Putamen (tissue), 1 donor: ENCODE results near the gene FAM98A.
A peak's percentile ranks its signal among the peaks of the same experiment; 100 is the strongest.

Experiments used
- DNase-seq: peaks from one replicate; pipeline ENCODE4 v3.0.0-alpha.2; 2016; ENCODE audit warnings: low spot score

Gene FAM98A

GRCh38 chr2:33597026-33597425 is 2.1 kb downstream of the FAM98A start:
- DNase-seq = no peak

GRCh38 chr2:33595385-33595784 is 3.7 kb downstream of the FAM98A start:
- DNase-seq = no peak

GRCh38 chr2:33589444-33589843 is 9.7 kb downstream of the FAM98A start:
- no peak for DNase-seq

- DNase-seq = no peak
Measured at GRCh38 chr2:33588232-33588631, 10.9 kb downstream of the FAM98A start.

GRCh38 chr2:33586766-33587165 is 12.3 kb downstream of the FAM98A start:
- DNase-seq = no peak

GRCh38 chr2:33583194-33583938 is 15.7 kb downstream of the FAM98A start:
- DNase-seq = peak; percentile 61

- DNase-seq = no peak
Measured at GRCh38 chr2:33581872-33582271, 17.2 kb downstream of the FAM98A start.

- no peak for DNase-seq
Measured at GRCh38 chr2:33579227-33579626, 19.9 kb downstream of the FAM98A start.

GRCh38 chr2:33577668-33578067 is 21.4 kb downstream of the FAM98A start:
- no peak for DNase-seq

GRCh38 chr2:33577084-33577483 is 22.0 kb downstream of the FAM98A start:
- peak; percentile 71 for DNase-seq

GRCh38 chr2:33573657-33574056 is 25.4 kb downstream of the FAM98A start:
- DNase-seq = no peak

GRCh38 chr2:33570681-33571080 is 28.4 kb downstream of the FAM98A start:
- no peak for DNase-seq

GRCh38 chr2:33561872-33562271 is 37.2 kb downstream of the FAM98A start:
- no peak for DNase-seq

GRCh38 chr2:33560017-33560416 is 39.1 kb downstream of the FAM98A start:
- no peak for DNase-seq

GRCh38 chr2:33559328-33559727 is 39.8 kb downstream of the FAM98A start:
- peak; percentile 61 for DNase-seq

- DNase-seq = peak; percentile 52
Measured at GRCh38 chr2:33555681-33556080, 43.4 kb downstream of the FAM98A start.

GRCh38 chr2:33552758-33553461 is 46.2 kb downstream of the FAM98A start:
- DNase-seq = no peak

GRCh38 chr2:33550206-33550605 is 48.9 kb downstream of the FAM98A start:
- no peak for DNase-seq

GRCh38 chr2:33541243-33541642 is 57.9 kb downstream of the FAM98A start:
- no peak for DNase-seq

- no peak for DNase-seq
Measured at GRCh38 chr2:33535421-33535820, 63.7 kb downstream of the FAM98A start.
